Vagina (tissue), 2 donors: Measurements from ENCODE around the gene ACSS3.

Source experiments
- CTCF ChIP-seq, 3 experiments: fragments of 450-650 bp in 2 of 3; fragments of 200-600 bp in 1 of 3; sonication (generic) in 1 of 3; IDR thresholded peaks; one replicate each; pipeline ENCODE4 v1.5.1; 2017 to 2019; ENCODE audit warnings: antibody characterized with exemption in 3 of 3, mild to moderate bottlenecking in 2 of 3, moderate library complexity in 2 of 3
- POLR2A ChIP-seq, 2 donors: fragments of 450-650 bp; IDR thresholded peaks; one replicate each; pipeline ENCODE4 v1.6.1; 2017; ENCODE audit warnings: antibody characterized with exemption in 2 of 2, mild to moderate bottlenecking in 2 of 2, moderate library complexity in 2 of 2
- POLR2AphosphoS5 ChIP-seq, 2 donors: sonication (generic); formaldehyde crosslinking; IDR thresholded peaks; one replicate each; pipeline ENCODE4 v1.9.0; 2017; ENCODE audit warnings: antibody characterized with exemption in 2 of 2, mild to moderate bottlenecking in 2 of 2, low read depth in 1 of 2; ENCODE audit not compliant: insufficient read depth in 1 of 2

GRCh38 chr12:81083018-81083417, 5.1 kb downstream of the ACSS3 start:
- TF ChIP-seq CTCF (IDR thresholded peaks at IDR 0.05) (no peak), POLR2A (IDR thresholded peaks at IDR 0.05) (no peak), POLR2AphosphoS5 (IDR thresholded peaks at IDR 0.05; ENCODE audit: insufficient read depth in 1 of 2, low read depth in 1 of 2) (no peak)
